ENCODE data around the gene DMD.

- TF ChIP-seq CTCF (IDR thresholded peaks at IDR 0.05; ENCODE audit: borderline replicate concordance, extremely low read depth, low read length, poor library complexity, severe bottlenecking) = no peak
- TF ChIP-seq EZH2 (IDR thresholded peaks at IDR 0.05; ENCODE audit: borderline replicate concordance, low read depth, low read length, severe bottlenecking) = no peak
Measured at GRCh38 chrX:32026772-32027171, 1184.6 kb downstream of the DMD start.

All from DND-41 (cell line).